Vagina (tissue), 2 donors: ENCODE results near the gene PIKFYVE.

Source experiments
- POLR2A ChIP-seq, 2 donors: fragments of 450-650 bp; IDR thresholded peaks; one replicate each; pipeline ENCODE4 v1.6.1; 2017; ENCODE audit warnings: antibody characterized with exemption in 2 of 2, mild to moderate bottlenecking in 2 of 2, moderate library complexity in 2 of 2
- POLR2AphosphoS5 ChIP-seq, 2 donors: sonication (generic); formaldehyde crosslinking; IDR thresholded peaks; one replicate each; pipeline ENCODE4 v1.9.0; 2017; ENCODE audit warnings: antibody characterized with exemption in 2 of 2, mild to moderate bottlenecking in 2 of 2, low read depth in 1 of 2; ENCODE audit not compliant: insufficient read depth in 1 of 2
- TF ChIP-seq, protein P1 (sequence below), 3 experiments: fragments of 450-650 bp in 2 of 3; fragments of 200-600 bp in 1 of 3; sonication (generic) in 1 of 3; IDR thresholded peaks; one replicate each; pipeline ENCODE4 v1.5.1; 2017 to 2019; ENCODE audit warnings: antibody characterized with exemption in 3 of 3, mild to moderate bottlenecking in 2 of 3, moderate library complexity in 2 of 3

DNA sequence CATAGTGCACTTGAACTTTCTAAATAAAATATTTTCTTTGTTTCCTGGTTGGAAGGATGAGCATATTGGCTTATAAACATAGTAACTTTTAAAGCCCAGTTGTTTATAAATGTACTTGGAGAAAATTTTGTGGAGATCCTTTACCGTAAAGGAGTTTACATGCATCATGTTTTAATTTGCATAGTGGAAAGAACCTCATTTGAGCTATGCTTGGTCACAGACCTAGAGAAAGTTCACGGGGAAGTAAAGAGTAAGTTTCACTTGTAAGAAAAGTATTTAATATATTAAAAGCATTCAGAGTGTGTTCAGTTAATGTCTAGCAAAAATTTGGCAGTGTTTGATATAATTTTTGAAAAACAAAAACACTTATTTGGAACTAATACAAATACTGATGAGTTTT is 45.3 kb downstream of the PIKFYVE start:
- TF ChIP-seq POLR2A (IDR thresholded peaks at IDR 0.05) (no peak), POLR2AphosphoS5 (IDR thresholded peaks at IDR 0.05; ENCODE audit: insufficient read depth in 1 of 2, low read depth in 1 of 2) (no peak)
- TF ChIP-seq, protein P1, sequence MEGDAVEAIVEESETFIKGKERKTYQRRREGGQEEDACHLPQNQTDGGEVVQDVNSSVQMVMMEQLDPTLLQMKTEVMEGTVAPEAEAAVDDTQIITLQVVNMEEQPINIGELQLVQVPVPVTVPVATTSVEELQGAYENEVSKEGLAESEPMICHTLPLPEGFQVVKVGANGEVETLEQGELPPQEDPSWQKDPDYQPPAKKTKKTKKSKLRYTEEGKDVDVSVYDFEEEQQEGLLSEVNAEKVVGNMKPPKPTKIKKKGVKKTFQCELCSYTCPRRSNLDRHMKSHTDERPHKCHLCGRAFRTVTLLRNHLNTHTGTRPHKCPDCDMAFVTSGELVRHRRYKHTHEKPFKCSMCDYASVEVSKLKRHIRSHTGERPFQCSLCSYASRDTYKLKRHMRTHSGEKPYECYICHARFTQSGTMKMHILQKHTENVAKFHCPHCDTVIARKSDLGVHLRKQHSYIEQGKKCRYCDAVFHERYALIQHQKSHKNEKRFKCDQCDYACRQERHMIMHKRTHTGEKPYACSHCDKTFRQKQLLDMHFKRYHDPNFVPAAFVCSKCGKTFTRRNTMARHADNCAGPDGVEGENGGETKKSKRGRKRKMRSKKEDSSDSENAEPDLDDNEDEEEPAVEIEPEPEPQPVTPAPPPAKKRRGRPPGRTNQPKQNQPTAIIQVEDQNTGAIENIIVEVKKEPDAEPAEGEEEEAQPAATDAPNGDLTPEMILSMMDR (IDR thresholded peaks at IDR 0.05) = no peak
